Measurements from ENCODE around the gene GYPB.
"Not testable (repeated sequence)": the region's sequence is repeated elsewhere in the genome, so short reads cannot be mapped to it uniquely, and the experiment has no call there.

The GYPB gene

GRCh38 chr4:144021336-144021990 is 2.3 kb upstream of the GYPB start:
- DNase-seq (ENCODE audit: low read depth); H3K4me3 ChIP-seq (ENCODE audit: control insufficient read depth, low read depth, low read length): not testable (repeated sequence)
- peak; percentile 42 for TF ChIP-seq CTCF (IDR thresholded peaks at IDR 0.05; ENCODE audit: control insufficient read depth, insufficient read depth, low read depth, low read length, missing control alignments)

GRCh38 chr4:144018223-144019000 is 768 bp downstream of the GYPB start:
- DNase-seq (ENCODE audit: low read depth); H3K4me3 ChIP-seq (ENCODE audit: control insufficient read depth, low read depth, low read length): not testable (repeated sequence)

GRCh38 chr4:144017271-144017670 is 1.9 kb downstream of the GYPB start:
- DNase-seq (ENCODE audit: low read depth); H3K4me3 ChIP-seq (ENCODE audit: control insufficient read depth, low read depth, low read length): not testable (repeated sequence)

GRCh38 chr4:144016057-144016605 is 3.0 kb downstream of the GYPB start:
- H3K4me3 ChIP-seq (ENCODE audit: control insufficient read depth, low read depth, low read length); DNase-seq (ENCODE audit: low read depth): not testable (repeated sequence)

- TF ChIP-seq CTCF (IDR thresholded peaks at IDR 0.05; ENCODE audit: control insufficient read depth, insufficient read depth, low read depth, low read length, missing control alignments): no peak
- no peak for DNase-seq (ENCODE audit: low read depth)
- H3K4me3 ChIP-seq (ENCODE audit: control insufficient read depth, low read depth, low read length): no peak overlapping the region
Measured at GRCh38 chr4:144014808-144015207, 4.4 kb downstream of the GYPB start.

GRCh38 chr4:144008602-144009001 is 10.6 kb downstream of the GYPB start:
- H3K4me3 ChIP-seq (ENCODE audit: control insufficient read depth, low read depth, low read length); DNase-seq (ENCODE audit: low read depth): not testable (repeated sequence)

- not testable (repeated sequence) for H3K4me3 ChIP-seq (ENCODE audit: control insufficient read depth, low read depth, low read length); DNase-seq (ENCODE audit: low read depth)
Measured at GRCh38 chr4:144007960-144008359, 11.2 kb downstream of the GYPB start.

- not testable (repeated sequence) for H3K4me3 ChIP-seq (ENCODE audit: control insufficient read depth, low read depth, low read length); DNase-seq (ENCODE audit: low read depth)
Measured at GRCh38 chr4:144006200-144006803, 12.9 kb downstream of the GYPB start.

GRCh38 chr4:144005558-144005953 is 13.6 kb downstream of the GYPB start:
- H3K4me3 ChIP-seq (ENCODE audit: control insufficient read depth, low read depth, low read length); DNase-seq (ENCODE audit: low read depth): not testable (repeated sequence)

GRCh38 chr4:144004868-144005557 is 14.2 kb downstream of the GYPB start:
- H3K4me3 ChIP-seq (ENCODE audit: control insufficient read depth, low read depth, low read length); DNase-seq (ENCODE audit: low read depth): not testable (repeated sequence)

GRCh38 chr4:144003890-144004265 is 15.3 kb downstream of the GYPB start:
- DNase-seq (ENCODE audit: low read depth); H3K4me3 ChIP-seq (ENCODE audit: control insufficient read depth, low read depth, low read length): not testable (repeated sequence)

- DNase-seq (ENCODE audit: low read depth); H3K4me3 ChIP-seq (ENCODE audit: control insufficient read depth, low read depth, low read length): not testable (repeated sequence)
Measured at GRCh38 chr4:144003205-144003889, 15.8 kb downstream of the GYPB start.

GRCh38 chr4:144000331-144000995 is 18.7 kb downstream of the GYPB start:
- not testable (repeated sequence) for H3K4me3 ChIP-seq (ENCODE audit: control insufficient read depth, low read depth, low read length); DNase-seq (ENCODE audit: low read depth)

GRCh38 chr4:143996193-143996592 is 23.0 kb downstream of the GYPB start:
- not testable (repeated sequence) for H3K4me3 ChIP-seq (ENCODE audit: control insufficient read depth, low read depth, low read length); DNase-seq (ENCODE audit: low read depth)

All from AG09309 (cell line).